DMS114 treated with DMSO at 0.1 percent for 48 hours (cell line): Measurements from ENCODE around the gene FBP1.

Experiments
- DNase-seq: peaks from one replicate; lab custom pipeline; 2025; ENCODE audit not compliant: unreplicated experiment; lab: John Stamatoyannopoulos, UW

FBP1 gene

DNA sequence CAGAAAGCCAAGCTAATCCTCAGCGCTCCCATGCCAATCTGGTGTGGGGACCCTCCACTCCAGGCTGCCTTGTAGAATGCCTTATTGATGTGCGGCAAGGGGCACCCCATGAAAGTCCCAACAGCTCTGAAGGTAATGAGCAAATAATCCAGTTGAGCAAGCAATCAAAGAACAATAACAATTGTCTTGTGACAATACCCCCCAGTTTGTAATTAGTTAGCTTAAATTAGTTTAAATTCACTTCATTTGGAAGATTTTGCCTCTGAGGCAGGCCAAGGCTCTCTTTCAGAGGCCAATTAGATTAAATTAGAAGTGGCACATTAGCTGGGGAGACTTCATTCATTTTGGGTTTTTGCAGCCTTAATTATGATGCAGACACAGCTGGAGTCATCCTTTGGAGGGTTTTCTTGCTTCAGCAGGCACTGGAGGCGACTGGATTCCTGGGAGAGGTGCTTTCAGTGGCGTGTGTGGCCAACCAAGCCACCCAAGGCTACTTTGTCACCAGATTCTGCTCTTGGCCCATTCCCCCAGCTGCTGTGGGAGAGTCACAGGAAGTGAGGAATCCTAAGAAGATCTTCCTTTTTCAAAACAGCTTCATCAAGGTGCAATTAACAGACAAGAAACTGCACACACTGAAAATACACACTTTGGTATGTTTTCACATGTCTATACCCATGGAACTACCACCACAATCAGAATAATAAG lies 17.9 kb upstream of the FBP1 start:
- DNase-seq: no peak

DNA sequence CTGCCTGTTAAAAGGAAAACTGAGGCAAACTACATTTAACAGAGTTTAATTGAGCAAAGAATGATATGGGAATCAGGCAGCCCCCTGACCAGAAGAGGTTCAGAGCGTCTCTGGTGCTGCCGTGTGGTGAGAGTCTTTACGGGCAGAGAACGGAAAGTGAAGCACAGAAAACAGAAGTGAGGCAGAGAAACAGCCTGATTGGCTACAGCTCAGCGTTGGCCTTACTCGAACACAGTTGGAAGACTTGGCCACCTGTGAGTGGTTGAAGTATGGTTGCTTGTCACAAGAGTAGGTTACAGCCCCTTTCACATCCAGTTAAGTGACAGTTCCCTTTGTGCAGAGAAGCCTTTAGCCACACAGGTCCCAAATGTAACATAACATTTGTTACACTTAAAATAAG lies 16.9 kb upstream of the FBP1 start:
- no peak for DNase-seq

DNA sequence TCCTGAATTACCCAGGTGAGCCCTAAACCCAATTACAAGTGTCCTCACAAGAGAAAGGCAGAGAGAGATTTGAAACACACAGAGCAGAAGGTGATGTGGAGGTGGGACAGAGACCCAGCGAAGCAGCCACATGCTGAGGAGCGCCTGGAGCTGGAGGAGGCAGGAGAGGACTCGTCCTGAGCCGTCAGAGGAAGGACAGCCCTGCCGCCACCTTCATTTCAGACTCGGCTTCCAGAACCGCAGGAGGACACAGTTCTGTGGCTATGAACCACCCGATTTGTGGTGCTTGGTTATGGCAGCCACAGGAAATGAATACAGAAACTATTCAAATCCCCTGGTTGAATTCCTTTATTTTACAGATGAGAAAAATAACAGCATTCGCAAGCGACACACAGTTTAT lies 16.4 kb upstream of the FBP1 start:
- no peak for DNase-seq

DNA sequence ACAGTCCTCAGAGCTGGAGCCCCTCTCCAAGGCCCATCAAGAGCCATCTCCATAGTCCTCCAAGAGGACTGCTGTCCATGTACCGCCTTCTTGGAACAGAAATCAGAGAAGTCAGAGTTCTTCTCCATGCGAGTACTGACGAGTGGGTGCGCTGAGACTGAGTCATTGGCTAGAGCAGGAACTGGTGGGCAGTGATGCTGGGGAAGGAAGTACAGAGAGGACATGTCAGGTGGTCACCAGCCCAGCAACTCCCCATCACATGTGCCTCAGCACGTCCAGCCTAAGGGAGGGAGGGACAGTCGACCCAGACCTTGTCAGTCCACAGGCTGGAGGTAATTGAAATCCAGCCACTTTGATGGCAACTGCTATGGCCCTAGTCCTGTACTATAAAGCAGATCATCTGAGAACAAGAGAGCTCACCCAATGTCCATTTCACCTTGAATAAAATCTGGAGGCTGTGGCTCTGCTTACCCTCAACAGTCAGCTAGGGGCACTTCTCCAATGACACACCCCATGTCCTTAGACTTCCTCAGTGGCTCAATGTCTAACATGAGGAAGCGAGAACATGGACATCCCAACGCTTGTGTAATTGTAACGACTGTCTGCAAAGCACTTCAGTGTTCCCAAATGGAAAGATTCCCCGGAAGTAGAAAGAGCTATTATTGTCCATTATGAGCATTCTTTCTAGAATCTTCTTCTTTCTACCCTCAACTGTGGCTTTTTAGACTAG lies 15.0 kb upstream of the FBP1 start:
- DNase-seq: no peak

DNA sequence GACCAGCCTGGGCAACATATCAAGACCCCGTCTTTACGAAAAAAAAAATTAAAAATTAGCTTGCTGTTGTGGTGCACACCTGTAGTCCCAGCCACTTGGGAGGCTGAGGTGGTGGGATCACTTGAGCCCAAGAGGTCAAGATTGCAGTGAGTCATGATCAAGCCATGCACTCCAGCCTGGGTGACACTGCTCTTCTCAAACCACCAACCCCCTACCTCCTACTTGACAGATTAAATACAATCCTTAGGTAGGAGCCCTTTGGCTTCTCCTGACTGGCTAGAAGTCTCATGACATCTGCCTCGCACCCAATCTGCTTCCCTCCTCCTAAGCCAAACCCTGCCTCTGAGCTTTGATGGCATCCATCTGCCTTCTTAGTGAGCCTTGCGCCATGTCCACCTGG lies 11.6 kb upstream of the FBP1 start:
- no peak for DNase-seq

- no peak for DNase-seq
These were observed 9.9 kb upstream of the FBP1 start for GRCh38 chr9:94649100-94649819.

DNA sequence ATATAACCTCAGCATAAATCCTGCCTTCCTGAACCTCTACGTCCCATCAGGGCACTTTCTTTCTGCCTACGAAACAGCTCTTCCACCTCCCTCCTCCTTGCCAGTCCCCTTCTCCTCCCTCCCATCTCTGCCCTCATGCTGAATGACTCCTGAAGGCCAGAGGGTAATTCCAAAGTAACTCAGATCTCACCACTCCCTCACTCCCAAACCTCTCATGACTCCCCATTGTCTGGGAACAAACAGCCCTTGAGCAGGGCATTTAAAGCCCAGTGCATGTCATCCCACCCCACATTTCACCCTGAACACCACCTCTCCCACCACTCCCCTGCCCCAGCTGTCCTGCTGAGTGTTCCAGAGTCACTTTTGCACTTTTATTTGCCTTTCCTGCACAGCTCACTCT lies 8.9 kb upstream of the FBP1 start:
- no peak for DNase-seq

GRCh38 chr9:94645901-94646300 lies 6.6 kb upstream of the FBP1 start:
- no peak for DNase-seq

DNA sequence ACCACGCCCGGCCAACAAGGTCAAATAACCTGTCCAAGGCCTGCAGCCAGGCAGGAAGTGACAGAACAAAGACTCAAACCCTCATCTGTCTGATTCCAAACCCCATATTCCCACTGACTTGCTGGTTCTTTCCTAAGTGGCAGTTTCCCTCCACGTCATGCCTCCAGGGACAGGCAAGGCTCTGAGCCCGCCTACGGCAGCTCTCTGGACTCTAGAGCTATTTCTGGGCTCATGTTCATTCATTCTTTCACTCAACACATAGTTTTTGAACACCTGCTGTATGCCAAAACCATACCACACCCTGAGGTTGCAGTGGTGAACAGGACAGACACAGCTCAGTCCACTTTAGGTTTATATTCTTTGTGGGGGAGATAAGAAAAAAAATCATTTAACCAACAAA lies 5.2 kb upstream of the FBP1 start:
- no peak for DNase-seq

DNA sequence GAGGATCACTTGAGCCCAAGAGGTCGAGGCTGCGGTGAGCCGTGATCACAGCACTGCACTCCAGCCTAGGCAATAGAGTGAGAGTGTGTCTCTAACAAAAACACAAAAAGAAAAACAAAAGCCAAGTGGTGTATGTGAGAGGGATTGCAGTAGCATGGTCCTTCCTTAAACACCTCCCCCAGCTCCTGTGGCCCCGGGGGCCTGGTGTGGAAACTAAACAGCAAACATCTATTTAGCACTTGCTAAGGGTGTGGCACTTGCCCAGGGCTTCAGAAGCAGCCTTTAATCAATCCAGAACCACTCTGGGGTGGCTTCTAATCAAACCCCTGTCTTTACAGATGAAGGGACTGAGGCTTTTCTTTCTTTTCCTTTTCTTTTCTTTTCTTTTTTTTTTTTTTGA lies 4.4 kb upstream of the FBP1 start:
- DNase-seq: no peak

DNA sequence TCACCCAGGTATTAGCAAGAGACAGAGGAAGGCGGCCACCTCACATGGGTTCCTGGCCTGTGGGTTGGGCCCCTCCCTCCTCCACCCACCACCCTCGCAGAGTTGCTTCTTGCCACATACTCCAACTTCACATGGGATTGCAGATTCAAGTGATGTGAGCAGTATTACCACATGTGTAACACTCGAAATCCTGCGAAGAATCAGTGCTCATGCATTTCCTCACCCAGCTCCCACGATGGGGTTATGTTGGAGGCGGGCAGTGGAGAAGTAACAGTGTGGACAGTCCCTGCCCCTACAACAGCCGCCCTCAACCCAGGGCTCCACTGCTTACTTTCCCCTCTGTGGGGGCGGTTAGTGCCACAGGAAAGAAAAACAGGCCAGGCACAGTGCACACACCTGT lies 3.9 kb upstream of the FBP1 start:
- no peak for DNase-seq

GRCh38 chr9:94642501-94642900 lies 3.2 kb upstream of the FBP1 start:
- DNase-seq: no peak

DNA sequence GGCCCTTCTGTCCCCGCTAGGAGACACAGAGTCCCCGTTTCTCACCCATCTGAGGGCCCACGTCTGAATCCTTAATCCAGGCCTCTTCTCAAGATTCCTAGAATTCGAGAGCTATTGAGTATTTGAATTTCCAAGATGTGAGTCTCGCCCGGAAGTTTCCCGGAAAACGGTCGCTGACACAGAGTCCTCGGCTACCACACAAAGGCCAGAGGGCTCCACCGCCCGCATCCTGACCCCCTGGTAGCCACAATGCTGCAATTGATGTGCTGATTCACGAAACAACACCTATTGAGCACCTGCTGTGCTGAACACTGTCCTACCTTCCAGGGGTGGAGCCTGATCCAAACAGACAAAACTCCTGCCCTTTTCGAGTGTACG lies 670 bp upstream of the FBP1 start:
- no peak for DNase-seq

DNA sequence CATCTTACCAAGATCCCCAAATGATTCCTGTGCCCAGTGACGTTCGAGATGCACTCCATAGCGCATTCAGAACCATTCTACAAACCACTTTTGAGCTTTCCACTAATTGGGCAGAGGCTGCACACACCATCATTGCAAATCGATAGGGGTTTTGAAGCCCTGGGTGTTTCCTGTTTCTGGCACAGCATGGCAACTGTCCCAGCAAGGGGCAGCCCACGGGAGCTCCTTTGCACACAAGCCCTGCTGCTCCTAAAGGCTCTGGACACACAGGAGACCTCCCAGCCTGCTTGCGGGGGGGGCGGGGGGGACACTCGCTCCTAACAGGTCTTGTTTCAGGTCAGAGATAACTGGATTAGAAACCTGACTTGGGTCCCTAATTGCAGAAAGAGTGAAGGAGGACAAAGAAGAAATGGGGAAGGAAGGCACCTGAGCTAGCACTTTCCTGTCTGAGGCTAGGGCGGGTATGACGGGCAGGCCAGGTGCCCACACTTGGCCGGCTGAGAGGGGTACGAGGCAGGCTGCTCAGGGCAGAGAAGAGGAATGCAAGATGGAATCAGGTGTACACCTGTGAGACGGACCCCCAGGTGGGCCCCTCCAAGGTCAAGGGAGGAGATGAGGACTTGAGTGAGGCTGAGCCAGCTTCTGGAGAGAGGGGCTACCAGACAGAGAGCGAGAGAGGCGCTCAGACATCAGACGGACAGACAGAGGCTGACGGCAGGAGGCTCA lies 820 bp downstream of the FBP1 start:
- no peak for DNase-seq

DNA sequence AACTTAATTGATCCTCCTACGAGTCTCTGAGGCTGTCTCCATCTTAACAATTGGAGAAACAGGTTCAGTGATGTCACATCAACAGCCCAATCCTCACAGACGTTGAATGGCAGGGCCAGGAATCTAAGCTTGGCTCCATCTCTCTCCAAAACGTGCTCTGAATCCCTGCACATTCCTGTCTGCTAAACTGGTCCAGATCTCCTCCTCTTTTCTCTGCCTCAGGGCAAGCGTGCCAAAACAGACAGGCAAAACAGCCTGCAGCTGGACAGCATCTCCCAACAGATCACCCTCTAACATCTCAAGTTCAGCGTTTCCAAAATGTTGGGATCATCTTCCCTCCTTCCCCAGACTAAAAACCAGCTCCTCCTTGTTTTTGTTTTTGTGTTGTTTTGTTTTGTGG lies 6.6 kb downstream of the FBP1 start:
- DNase-seq: no peak

- DNase-seq: no peak
These were observed 7.7 kb downstream of the FBP1 start for GRCh38 chr9:94631599-94631998.

- no peak for DNase-seq
These were observed 8.5 kb downstream of the FBP1 start for GRCh38 chr9:94630833-94631232.

DNA sequence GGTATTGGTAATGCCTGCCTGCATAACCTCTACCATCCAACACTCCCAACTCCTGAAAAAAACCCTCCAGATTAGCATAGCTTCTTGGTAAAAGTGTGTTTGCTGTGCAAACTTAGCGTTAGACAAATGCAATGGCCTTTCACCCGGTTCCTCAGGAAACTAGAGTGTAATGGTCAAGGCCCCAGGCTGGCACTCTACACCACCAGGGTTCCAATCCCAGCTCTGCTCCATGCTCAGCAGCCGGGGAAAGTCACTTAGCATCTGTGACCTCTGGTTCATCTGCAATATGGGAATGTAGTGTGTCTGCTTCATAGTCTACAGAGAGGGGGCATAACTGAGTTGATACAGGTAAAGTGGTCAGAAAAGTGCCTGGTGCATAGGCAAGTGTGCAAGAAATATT lies 9.0 kb downstream of the FBP1 start:
- no peak for DNase-seq

DNA sequence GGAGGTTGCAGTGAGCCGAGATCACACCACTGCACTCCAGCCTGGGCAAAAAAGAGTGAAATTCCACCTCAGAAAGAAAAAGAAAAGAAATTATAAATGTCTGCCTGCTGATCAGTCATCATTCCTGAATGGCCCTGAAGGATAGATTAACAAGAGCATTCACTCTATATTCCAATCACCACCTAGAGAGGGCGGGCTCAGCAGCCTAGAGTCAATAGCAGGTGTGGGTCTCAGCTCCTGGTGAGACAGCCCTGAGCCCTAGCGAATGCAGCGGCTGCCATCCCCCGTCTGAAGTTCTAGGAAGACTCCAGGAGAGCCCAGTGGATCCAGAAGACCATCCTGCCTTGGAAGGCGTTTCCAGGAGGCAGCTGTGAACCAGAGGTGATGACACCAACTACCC lies 12.0 kb downstream of the FBP1 start:
- no peak for DNase-seq

- no peak for DNase-seq
These were observed 13.5 kb downstream of the FBP1 start for GRCh38 chr9:94625835-94626234.

DNA sequence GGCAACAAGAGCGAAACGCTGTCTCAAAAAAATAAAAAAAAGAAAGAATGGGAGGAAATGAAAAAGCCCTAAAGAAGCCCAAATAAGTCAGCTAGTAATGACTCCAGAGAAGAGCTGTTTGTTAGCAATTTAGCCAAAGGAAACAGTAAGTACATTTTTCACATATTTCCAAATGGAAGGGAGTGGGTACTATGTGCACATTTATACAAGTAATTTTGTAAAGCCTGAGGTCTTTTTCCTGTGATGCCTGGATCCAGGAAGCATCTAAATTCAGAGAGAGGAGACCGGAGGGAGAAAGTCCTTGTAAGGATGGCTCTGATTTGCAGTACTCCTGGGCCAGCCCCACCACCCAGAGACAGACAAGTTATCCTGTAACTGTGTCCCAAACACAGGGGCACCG lies 14.7 kb downstream of the FBP1 start:
- no peak for DNase-seq

DNA sequence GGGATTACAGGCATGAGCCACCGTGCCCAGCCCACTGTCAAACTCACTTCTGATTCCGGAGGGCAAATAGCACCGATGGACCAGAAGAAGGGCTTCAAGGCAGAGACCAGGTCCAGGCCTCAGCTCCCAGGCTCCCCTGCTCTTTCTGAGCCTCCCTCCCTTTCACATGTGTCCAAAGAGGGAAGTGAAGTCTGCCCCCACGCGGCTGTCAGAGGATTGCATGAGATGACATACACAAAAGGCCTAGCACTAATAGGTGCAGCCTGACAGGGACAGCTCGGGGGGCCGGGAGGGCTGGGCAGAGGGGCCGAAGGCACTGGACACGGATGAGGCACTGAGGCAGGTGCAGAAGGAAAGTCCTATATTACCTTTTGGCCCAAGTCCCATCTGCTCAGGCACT lies 16.1 kb downstream of the FBP1 start:
- DNase-seq: no peak
